22Rv1 (cell line): ENCODE measurements around the gene PRDX3.
"Not testable (repeated sequence)": the region's sequence is repeated elsewhere in the genome, so short reads cannot be mapped to it uniquely, and the experiment has no call there.

Experiments used
- H3K27ac ChIP-seq: fragments of 450-650 bp; 2 replicates; pipeline ENCODE4 v1.5.1; 2017
- ZFX ChIP-seq: fragments of 450-650 bp; IDR thresholded peaks from 2 replicates; pipeline ENCODE4 v1.6.1; 2017; ENCODE audit warnings: antibody characterized with exemption, borderline replicate concordance
- TF ChIP-seq, protein P1 (sequence below): fragments of 450-650 bp; IDR thresholded peaks from 2 replicates; pipeline ENCODE4 v1.5.1; 2017; ENCODE audit warnings: mild to moderate bottlenecking

PRDX3 gene

DNA sequence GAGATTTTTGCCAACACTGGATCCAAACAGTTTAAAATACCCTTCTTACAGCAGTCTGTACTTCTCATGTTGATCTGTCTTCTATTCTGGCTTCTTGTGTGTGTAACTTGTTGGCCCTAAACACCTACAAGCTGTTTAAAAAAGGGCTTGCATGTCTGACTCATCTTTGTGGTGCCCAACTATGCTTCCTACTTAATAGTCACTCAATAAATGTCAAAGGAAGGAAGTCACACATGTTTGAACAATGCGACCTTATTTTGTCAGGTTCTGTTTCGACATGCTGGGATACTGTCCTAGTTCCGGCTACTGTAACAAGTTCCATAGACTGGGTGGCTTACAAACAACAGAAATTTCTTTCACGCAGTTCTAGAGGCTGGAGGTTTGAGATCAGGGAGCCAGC lies 19.3 kb upstream of the PRDX3 start:
- TF ChIP-seq ZFX: no peak
- TF ChIP-seq, protein P1, sequence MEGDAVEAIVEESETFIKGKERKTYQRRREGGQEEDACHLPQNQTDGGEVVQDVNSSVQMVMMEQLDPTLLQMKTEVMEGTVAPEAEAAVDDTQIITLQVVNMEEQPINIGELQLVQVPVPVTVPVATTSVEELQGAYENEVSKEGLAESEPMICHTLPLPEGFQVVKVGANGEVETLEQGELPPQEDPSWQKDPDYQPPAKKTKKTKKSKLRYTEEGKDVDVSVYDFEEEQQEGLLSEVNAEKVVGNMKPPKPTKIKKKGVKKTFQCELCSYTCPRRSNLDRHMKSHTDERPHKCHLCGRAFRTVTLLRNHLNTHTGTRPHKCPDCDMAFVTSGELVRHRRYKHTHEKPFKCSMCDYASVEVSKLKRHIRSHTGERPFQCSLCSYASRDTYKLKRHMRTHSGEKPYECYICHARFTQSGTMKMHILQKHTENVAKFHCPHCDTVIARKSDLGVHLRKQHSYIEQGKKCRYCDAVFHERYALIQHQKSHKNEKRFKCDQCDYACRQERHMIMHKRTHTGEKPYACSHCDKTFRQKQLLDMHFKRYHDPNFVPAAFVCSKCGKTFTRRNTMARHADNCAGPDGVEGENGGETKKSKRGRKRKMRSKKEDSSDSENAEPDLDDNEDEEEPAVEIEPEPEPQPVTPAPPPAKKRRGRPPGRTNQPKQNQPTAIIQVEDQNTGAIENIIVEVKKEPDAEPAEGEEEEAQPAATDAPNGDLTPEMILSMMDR: no peak
- H3K27ac ChIP-seq: no peak overlapping the region

DNA sequence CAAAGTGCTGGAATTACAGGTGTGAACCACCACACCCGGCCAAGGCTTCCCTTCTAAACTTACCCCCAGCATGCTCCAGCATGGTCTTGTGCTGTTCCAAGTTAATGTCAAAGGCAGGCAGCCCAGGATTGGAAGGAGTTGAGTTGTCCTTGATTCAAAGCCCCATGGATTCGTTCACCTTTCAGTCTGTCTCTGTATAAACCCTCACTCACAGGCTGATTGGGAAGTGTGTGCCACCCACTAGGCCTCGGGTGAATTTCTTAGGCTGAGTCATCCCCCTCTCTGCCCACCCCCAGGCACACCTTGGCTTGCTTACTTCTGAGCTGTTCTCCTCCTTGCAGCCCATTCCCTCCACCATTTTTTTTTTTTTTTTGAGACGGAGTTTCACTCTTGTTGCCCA lies 13.3 kb upstream of the PRDX3 start:
- no peak overlapping the region for H3K27ac ChIP-seq
- no peak for TF ChIP-seq ZFX
- TF ChIP-seq, protein P1: no peak

DNA sequence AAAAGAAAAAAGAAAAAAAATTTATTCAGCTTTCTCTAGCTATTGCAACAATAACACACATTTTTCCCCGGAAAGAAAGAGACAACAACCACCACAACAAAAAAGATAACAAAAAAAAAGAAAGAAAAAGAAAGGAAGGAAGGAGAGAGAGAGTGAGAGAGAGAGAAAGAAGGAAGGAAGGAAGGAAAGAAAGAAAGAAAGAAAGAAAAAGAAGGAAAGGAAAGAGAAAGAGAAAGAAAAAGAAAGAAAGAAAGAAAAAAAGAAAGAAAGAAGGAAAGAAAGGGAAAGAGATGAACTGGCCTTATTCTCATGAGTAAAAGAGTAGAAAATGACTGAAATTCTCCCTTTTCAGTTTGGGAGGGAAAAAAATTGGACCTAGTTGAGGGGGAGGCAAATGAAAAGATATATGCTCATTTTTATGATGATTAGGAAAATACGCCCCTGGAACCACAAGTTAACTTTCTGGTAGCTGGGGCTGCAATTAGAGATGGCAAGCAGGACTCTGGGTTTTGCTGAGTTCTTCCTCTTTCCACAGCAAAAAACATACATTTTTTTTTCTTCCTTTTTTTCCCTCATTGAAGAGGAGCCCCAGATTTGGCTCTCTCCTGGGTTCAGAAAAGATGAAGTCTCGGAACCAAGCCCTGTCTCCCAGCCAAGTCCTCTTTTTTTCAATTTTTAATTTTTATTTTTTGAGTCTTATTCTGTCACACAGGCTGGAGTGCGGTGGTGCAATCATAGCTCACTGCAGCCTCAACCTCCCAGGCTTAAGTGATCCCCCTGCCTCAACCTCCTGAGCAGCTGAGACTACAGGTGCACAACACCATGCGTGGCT lies 12.6 kb upstream of the PRDX3 start:
- TF ChIP-seq ZFX: no peak
- no peak overlapping the region for H3K27ac ChIP-seq

DNA sequence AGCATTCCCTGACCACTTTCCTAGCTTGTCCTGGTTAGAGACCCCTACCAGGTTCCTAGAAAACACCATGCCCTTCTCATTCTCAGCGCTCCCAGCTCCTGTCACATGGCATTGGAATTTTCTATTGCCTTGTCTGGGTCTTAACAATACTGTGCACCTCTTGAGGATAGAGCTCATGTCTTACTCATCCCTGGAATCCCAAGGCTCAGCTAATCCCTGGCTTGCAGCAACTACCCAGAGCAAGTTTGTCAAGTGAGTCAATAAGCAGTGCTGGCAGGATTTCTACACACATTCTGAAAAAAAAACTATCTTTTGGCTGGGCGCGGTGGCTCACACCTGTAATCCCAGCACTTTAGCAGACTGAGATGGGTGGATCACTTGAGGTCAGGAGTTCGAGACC lies 11.7 kb upstream of the PRDX3 start:
- no peak overlapping the region for H3K27ac ChIP-seq
- TF ChIP-seq, protein P1: no peak
- no peak for TF ChIP-seq ZFX

DNA sequence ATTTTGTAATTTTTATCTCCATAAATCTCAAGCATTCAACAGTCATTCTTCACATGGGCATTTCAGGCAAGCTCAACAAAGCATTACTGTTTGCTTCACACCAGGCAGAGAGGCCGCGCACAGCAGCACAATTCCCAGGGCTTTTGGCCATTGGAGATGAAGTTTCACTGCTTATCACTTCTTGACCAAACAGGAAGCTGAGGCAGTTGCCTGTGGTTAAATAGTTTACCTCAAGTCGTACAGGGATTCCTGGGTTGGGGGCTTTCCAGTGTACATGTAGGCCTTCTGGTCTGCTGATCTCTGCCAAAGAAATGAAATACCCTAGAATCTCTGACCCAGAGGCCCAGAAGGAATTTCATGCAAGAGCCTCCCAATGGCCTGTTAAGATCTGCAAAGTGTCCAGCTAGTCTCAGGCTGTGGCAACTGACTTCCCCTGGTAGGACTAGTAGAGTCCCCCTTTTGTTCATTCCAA lies 11.2 kb upstream of the PRDX3 start:
- TF ChIP-seq ZFX: no peak
- TF ChIP-seq, protein P1: no peak
- H3K27ac ChIP-seq: no peak overlapping the region

DNA sequence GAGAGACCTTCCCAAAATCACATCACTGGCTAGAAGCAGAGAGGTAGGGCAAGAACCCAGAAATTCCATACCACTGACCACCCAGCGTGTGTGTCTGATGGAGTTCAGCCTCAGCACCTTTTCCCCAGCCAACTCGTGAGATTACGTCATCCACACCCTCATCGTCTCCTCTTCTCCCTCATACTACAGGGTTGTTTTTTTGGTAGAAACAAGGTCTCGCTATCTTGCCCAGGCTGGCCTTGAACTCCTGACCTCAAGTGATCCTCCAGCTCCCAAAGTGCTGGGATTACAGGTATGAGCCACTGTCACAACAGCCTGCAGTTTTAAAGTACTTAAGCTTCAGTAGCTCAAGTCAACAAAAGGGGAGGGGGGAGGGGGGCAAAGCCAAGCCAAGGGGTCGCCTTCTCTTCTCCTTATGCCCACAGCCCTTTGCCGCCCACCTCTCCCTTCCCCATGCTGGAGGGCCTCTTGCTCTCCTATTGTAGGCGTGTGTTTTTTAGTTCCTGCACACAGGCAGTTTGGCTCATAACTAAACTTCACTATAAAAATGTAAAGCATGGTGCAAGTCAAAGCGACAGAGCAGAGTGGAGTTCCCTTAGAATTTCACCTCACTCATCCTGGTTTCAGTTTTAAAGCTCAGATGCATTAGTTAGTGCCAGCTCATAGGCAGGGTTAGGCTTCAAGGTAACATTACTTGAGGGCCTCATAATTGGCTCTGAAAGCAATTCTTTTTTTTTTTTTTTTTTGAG lies 5.2 kb upstream of the PRDX3 start:
- H3K27ac ChIP-seq: no peak overlapping the region
- TF ChIP-seq, protein P1: no peak
- no peak for TF ChIP-seq ZFX

DNA sequence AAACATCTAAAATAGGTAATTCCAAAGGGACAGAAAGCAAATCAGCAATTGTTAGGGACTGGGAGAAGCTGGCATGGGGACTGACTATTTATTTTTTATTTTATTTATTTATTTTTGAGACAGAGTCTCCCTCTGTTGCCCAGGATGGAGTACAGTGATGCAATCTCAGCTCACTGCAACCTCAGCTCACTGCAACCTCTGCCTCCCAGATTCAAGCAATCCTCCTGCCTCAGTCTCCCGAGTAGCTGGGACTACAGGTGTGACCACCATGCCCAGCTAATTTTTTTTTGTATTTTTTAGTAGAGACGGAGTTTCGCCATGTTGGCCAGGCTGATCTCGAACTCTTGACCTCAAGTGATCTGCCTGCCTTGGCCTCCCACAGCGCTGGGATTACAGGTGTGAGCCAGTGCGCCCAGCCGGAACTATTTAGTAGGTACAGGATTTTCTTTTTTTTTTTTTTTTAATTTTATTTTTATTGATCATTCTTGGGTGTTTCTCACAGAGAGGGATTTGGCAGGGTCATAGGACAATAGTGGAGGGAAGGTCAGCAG lies 2.3 kb upstream of the PRDX3 start:
- H3K27ac ChIP-seq: not testable (repeated sequence)
